NCI-H1417 (cell line): Measurements from ENCODE around the gene DCAF10.
"Not testable (repeated sequence)": the region's sequence is repeated elsewhere in the genome, so short reads cannot be mapped to it uniquely, and the experiment has no call there.

Experiments used
- DNase-seq, 3 experiments: peaks; one replicate each; lab custom pipeline; 2025; lab: John Stamatoyannopoulos, UW

The DCAF10 gene

DNA sequence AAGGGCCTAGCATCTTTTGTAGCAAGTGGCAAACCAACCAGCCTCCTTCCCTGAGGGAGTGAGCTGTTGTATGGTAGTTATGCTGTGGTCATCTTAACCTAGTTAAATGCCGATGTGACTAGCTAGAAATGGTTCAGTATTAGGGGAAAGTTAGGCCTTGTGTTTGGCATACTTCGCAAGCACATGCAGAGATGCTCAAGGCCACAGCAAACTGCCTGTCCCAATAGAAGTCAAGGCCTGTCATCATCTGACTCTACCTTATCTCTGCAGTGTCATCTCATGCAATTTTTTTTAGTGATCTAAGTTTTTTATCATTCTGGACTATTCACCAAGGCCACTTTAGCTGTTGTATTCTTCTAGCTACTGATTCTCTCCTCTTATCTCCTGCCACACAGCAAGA lies 10.5 kb upstream of the DCAF10 start:
- no peak for DNase-seq

DNA sequence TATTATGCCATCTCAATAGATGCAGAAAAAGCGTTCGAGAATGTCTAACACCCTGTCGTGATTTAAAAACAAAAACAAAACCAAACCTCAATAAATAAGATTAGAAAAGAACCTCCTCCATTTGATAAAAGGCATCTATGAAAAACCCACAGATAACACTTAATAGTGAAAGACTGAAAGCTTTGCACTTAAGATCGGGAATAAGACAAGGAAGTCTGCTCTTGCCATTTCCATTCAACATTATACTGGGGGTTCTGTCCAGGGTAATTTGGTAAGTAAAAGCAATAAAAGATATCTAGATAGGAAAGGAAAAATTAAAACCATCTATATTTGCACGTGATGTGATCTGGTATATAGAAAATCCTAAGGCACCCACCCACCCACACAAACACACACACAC lies 8.5 kb upstream of the DCAF10 start:
- DNase-seq: no peak

DNA sequence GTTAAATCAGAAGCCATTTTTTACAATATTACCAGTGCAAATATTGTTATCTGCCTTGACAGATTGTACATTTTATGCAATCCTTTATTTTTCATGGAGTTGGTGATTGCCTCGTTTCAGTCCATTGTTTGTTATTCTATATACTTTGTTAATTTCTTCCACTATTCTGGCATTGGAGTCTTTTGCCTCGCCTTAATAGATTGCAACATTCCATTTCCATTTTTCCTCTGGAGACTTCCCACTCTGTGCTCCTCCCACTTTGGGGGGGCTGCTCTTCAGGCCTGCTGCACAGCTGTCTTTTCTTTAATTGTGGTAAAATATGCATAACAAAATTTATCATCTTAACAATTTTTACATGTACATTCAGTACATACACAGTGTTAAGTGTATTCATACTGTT lies 4.4 kb upstream of the DCAF10 start:
- no peak for DNase-seq

DNA sequence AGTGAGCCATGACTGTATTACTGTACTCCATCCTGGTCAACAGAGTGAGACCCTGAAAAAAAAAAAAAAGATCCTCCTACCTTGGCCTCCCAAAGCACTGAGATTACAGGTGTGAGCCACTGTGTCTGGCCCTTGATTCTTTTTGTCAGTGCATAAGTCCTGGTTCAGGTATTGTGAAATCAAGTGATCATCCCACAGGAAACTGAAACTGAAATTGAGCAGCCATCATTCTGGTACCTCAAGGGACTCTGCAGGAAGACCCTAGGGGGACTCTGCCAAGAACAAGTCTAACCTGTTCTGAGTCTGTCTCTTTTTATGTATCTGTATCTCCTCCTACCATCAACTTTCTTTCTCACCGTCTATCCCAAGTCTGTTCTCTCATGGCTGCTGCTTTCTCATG lies 1.9 kb upstream of the DCAF10 start:
- no peak for DNase-seq

DNA sequence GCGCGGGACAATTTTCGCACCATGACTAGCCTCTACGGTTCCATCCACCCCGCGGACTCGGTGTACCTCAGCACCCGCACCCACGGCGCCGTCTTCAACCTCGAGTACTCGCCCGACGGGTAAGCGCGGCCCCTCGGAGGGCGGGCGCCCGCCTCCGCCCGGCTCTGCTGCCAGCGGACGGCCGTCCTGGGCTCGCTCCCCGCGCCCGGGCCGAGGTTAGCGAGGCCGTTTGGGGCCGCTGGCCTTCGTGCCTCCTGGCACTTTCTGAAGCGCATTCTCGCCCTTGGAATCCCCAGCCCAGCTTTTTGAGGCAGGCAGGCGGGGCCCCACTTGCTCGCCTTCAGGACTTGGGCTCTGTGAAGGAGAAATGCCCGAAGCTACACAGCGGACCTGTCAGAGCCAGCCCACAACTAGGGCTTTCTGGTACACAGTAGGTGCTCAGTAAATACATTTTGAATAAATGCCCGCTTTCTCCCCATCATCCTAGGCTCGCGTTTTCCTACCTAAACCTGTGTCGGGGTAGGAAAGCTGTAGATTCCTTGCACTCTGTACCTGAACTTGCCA lies 772 bp downstream of the DCAF10 start:
- no peak for DNase-seq

DNA sequence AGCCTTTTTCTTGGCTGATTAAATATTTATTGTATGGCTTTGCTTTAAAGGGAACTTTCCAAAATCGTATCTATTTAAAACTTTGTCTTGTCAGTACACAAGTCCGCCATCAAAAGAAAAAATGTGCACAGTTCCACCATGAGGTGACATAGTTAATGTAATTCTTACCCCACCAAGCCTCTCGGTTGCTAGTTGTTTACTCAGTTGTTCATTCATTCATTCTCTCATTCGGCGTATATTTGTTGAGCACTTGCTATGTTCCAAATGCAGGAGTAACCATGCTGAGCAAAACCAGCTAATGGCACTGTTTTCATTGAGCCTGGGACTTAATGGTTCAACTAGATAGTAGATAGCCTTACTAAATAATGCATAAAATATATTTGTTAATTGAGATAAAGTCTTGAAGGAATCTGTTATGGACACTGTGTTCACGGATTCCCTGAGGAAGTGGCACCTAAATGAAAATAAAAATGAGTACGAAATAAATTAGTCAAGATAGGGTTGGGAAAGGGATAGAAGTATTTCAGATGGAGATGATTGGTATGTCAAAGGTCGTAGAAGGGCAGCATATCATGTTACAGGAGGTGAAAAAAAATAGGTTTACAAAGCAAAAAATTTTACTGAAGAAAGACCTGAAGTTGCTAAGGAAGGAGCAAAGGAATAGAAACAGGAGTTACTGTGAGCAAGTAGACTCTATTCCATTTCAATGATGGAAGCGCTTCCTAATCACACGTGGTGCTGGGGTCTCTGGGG lies 1.5 kb downstream of the DCAF10 start:
- no peak for DNase-seq

DNA sequence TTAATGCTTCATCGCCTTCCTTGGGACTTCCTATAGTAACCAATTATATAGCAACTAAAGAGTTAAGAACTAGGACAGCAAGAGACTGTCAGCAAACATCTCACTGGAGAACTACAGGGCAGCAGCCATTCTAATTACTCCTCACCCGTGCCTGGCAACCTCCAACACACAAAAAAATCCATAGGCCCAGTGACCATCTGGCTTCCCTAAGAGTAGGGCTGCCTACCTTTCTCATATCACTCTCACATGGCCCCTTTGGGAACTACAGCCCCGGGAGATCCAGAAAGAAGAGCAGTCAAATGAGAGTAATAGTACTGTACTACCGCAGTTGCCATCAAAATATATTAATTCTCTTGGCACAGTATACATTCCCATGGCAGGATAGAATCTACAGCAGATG lies 5.7 kb downstream of the DCAF10 start:
- no peak for DNase-seq

DNA sequence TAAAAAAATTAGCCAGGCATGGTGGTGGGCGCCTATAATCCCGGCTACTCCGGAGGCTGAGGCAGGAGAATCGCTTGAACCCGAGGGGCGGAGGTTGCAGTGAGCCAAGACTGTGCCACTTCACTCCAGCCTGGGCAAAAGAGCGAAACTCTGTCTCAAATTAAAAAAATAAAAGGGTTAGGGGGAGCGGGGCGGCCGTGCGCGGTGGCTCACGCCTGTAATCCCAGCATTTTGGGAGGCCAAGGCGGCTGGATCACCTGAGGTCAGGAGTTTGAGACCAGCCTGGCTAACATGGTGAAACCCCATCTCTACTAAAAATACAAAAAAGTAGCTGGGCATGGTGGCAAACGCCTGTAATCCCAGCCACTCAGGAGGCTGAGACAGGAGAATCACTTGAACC lies 9.1 kb downstream of the DCAF10 start:
- not testable (repeated sequence) for DNase-seq

DNA sequence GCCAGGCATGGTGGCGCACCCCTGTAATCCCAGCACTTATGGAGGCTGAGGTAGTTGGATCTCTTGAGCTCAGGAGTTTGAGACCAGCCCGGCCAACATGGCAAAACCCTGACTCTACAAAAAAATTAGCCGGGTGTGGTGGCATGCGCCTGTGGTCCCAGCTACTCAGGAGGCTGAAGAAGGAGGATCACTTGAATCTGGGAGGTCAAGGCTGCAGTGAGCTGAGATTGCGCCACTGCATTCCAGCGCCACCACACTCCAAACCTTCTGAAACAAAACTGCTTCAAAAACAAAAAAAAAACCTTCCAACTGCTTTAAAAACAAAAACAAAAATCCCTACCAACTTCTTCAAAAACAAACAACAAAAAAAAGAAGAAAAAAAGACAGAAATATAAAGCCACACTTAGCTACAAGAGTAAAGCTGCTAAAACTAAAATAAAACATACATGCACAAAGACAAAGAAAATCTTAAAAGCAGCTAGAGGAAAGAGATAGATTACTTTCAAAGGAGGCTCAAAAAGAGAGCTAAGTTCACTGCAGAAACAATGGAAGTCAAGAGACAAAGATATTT lies 11.4 kb downstream of the DCAF10 start:
- no peak for DNase-seq

DNA sequence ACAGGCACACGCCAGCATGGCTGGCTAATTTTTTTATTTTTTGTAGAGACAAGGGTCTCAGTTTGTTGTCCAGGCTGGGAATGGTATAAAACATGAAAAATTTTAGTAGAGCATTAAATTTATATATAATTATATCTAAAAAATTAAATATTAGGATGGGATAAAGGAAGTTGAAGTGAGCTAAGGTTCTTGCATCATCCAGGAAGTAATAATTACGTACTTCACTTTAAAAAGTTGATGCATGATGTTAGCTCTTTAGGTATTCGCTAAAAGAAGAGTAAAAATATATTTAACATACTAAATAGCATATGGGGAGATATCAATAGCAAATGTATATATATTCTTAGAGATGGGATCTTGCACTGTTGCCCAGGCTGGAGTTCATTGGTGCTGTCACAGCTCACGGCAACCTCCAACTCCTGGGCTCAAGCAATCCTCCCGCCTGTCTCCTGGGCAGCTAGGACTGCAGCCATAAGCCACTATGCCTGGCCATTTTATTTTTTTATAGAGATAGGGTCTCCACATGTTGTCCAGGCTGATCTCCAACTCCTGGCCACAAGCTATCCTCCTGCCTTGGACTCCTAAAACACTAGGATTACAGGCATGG lies 12.3 kb downstream of the DCAF10 start:
- no peak for DNase-seq

DNA sequence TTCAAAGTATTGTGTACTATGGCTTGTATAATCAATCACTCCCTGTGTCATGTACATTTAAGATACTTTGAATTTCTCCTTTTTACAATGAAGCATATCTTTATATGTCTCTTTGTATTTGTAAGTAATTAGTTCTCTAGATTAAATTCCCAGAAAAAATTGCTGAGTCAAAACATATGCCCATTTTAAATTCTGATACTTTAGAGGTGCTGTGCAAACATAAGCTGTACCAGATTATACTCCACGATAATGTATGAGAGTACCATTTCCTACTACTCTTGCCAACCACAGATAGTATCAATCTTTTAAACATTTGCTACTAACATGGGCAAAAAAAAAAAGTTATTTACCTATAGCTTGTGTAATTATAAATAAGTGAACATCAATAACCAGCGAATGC lies 18.3 kb downstream of the DCAF10 start:
- no peak for DNase-seq

DNA sequence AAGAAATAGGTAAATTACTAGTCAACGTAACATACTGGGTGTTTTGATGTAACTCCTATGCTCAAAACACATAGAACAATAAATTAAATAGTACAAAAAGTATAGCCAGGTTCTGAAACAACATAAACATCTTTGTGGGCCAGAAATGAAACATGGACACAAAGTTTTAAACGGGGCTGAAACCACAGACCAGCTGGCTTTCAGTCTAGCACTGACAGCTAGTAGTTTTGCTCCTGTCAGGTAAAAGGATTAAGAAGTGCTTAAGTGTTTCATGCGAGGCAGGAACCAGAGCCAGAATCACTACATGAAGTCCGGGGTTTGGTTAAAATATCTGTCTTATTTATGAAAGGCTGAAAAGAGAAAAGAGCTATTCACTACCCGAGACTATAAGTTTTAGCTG lies 19.5 kb downstream of the DCAF10 start:
- no peak for DNase-seq

DNA sequence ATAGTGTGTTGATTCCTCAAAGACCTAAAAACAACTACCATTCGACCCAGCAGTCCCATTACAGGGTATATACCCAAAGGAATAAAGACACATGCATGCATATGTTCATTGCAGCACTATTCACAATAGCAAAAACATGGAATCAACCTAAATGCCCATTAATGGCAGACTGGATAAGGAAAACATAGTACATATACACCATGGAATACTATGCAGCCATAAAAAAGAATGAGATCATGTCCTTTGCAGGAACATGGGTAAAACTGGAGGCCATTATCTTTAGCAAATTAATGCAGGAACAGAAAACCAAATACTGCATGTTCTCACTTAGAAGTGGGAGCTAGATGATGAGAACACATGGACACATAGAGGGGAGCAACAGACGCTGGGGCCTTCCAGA lies 24.6 kb downstream of the DCAF10 start:
- DNase-seq: not testable (repeated sequence)

DNA sequence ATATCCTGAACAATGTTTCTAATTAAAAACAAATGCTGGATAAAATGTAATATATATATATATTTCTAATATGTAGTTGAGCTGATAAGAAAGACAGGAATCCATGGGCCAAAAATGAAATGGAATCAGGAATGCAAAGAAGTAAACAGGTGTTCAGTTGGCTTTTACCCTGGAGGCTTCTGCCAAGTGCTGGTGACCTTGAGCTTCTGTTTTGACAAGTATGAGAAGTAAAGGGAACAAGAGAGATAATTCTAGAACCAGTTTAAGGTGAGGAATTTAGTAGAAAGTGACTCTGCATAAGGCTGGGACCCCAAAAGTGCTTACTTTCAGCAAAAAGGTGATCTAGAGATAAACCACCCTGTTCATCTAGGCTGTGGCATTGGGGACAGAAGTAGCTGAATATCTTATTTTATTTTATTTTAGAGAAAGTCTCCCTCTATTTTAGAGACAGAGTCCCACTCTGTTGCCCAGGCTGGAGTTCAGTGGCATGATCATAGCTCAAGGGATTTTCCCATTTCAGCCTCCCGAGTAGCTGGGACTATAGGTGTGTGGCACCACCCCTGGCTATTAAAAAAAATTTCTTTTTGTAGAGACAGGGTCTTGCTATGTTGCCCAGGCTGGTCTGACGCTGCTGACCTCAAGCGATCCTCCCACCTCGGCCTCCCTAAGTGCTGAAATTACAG lies 27.0 kb downstream of the DCAF10 start:
- DNase-seq: no peak

DNA sequence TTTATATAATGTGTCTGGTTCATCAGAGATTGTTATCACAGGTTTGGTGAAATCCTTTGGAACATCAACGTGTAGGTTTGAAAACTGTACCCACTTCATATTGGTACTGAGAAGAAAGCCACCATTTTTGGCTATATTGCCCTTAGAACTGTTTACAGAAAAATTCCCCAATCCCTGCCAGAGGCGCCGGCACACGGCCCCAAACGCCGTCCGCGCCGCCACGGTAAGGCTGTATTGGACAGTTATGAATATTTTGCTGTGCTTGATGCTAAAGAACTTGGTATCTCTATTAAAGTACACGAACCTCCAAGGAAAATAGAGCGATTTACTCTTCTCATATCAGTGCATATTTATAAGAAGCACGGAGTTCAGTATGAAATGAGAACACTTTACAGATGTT lies 35.2 kb downstream of the DCAF10 start:
- DNase-seq: no peak

DNA sequence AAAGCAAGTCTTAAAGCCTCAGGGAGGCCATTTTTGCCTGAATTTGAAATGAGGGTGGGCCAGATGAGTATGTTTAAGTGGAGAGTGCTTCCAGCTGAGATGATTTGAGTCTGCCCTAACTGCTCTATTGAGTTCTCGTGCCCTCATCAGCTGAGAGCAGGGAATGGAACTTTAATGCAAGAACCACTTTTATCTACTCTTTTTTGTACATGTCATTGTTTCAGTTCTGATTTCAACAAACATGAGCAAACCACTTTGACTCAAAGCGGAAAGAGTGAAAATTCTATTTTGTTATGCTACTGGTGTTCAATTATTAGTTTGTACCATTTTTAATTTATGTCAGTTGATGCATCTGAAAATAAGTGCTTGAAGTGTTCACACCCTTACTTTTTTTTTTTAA lies 35.8 kb downstream of the DCAF10 start:
- no peak for DNase-seq

DNA sequence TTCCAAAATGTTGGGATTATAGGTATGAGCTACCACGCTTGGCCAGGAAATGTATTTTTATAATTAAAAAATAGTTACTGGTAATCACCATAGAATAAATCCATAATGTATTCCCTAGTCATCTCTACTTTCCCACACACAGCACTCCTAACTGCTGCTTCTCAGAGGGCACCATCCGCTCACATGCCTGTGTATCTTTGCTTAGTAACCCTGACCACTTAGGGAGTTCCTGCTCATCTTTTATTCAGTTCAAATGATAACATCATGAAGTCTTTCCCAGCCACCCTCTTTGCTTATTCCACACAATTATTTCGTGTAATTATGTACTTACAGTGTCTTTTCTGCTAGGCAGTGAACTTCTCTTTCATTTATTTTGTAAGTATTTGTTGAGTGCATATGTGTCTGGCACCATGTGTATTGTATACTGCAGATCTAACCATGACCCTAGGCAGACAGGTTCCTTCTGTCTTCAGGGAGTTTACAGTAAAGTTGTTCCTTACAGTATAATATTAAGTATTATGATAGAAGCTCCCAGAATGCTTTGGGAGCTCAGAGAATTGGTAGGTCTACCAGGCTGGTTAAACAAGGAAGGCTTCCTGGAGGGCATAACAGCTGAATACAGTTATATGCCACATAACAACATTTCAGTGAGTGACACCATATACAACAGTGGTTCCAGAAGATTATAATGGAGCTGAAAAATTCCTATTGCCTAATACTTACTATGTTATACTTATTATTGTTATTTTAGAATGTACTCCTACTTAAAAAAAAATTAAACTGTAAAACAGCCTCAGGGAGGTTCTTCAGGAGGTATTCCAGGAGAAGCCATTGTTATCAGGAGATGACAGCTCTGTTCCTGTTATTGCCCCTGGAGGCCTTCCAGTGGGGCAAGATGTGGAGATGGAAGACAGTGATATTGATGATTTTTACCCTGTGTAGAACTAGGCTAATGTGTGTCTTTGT lies 39.2 kb downstream of the DCAF10 start:
- no peak for DNase-seq

DNA sequence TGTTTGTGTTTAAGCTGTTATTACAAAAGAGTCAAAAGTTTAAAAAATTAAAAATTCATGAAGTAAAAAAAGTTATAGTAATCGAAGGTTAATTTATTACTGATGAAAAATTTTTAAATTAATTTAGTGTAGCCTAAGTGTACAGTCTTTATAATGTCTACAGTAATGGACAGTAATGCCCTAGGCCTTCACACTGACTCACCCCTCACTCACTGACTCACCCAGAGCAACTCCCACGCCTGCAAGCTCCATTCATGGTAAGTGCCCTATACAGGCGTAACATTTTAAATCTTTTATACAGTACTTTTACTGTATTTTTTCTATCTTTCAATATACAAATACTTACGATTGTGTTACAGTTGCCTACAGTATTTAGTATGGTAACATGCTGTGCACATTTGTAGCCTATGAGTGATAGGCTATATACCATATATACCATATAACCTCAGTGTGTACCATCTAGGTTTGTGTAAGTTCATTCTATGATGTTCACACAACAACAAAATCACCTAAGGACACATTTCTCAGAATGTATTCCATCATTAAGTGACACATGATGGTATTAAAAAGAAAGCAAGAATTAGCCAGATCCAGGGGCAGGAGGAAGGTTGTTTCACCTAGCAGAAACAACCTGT lies 40.1 kb downstream of the DCAF10 start:
- DNase-seq: no peak

DNA sequence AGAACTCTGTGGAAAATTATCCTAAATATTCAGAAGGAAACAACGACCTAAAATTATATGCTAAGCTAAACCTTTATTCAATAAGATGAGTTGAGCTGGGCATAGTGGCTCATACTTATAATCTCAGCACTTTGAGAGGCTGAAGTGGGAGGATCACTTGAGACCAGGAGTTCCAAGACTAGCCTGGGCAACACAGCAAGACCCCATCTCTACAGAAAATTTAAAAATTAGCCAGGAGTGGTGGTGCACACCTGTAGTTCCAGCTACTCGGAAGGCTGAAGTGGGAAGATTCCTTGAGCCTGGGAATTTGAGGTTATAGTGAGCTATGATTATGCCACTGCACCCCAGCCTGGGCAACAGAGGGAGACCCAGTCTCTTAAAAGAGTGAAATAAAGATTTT lies 51.6 kb downstream of the DCAF10 start:
- DNase-seq: no peak

DNA sequence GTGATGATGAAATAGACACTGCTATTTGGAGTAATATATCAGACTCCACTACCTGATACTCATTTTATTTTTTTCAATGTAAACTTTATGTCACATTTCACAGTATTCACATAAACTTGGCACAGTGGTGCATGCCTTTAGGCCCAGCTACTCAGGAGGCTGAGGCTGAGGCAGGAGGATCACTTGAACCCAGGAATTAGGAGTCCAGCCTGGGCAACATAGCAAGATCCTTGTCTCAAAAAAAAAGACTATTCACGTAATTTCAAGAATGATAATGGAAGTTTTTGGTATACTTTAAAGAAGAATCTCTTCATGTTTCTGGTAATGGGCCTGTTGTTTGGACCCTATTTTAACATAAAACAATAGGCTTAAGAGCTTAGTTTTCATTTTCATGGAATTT lies 56.0 kb downstream of the DCAF10 start:
- no peak for DNase-seq

DNA sequence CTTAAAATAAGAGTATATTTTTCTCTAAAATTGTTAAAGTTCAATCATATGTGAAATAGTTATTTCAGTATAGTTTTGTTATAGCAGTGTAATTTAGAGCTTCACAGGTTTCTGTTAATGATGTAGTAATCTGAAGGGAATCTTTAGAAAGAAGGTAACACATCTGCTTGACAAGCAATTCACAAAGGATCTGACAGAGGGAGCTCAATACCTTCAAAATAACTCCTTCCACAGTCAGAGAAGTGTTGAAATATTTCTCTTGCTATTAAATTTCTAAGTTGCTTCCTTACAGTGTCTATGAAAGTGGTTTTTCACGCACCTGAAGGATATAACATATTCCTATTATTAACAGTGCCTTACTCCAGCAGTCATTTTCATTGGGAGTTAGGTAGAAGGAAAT lies 58.4 kb downstream of the DCAF10 start:
- peak in 1 of 3 experiments; percentile 1 for DNase-seq
